Cardiac muscle cell (in vitro differentiated cells and primary cell): ENCODE data around the gene MYOZ1. TPM values are rescaled to one million over a fixed set of nuclear protein-coding genes. Genes with fewer than 3 reads are reported as not detected.
A peak's percentile ranks its signal among the peaks of the same experiment; 100 is the strongest.

Experiments
- DNase-seq, 2 donors: peaks; one replicate each; pipeline versions ENCODE4 v3.0.0 to v3.0.0-alpha.2; 2010 to 2017; ENCODE audit warnings: low read depth in 1 of 2, low spot score in 1 of 2
- H3K27ac ChIP-seq: fragments of 200-600 bp; sonication (generic); 2 replicates; pipeline ENCODE4 v1.5.1; 2016
- H3K27me3 ChIP-seq: fragments of 200-600 bp; sonication (generic); 2 replicates; pipeline ENCODE4 v1.6.0; 2016; ENCODE audit warnings: control low read depth
- H3K36me3 ChIP-seq: fragments of 200-600 bp; sonication (generic); 2 replicates; pipeline ENCODE4 v1.5.1; 2016; ENCODE audit warnings: control low read depth
- H3K4me1 ChIP-seq: fragments of 200-600 bp; sonication (generic); 2 replicates; pipeline ENCODE4 v1.8.1; 2017; ENCODE audit warnings: low read depth, mild to moderate bottlenecking, mixed run types
- H3K4me3 ChIP-seq: fragments of 200-600 bp; sonication (generic); 2 replicates; pipeline ENCODE4 v1.5.1; 2016; ENCODE audit warnings: mild to moderate bottlenecking
- H3K9me3 ChIP-seq: fragments of 200-600 bp; sonication (generic); 2 replicates; pipeline ENCODE4 v1.5.1; 2017; ENCODE audit warnings: low read depth, mild to moderate bottlenecking, control low read depth
- CTCF ChIP-seq: IDR thresholded peaks from 2 replicates; pipeline ENCODE4 v1.5.1; 2012; ENCODE audit warnings: low read depth, mild to moderate bottlenecking, low read length
- polyA plus RNA-seq: library from polyadenylated mRNA; unstranded; fragments of >200 nt; fragmentation: Nextera tagmentation; extraction: Ambion mirVana; gene quantifications from 2 replicates; pipeline ENCODE4 v1.2.1, GENCODE V29; 2016
- total RNA-seq: library from RNA; depleted of rRNA; stranded (reverse); fragments of >200 nt; gene quantifications from 2 replicates; pipeline ENCODE4 v1.2.3, GENCODE V29; 2016

MYOZ1 gene
- total and polyA plus RNA-seq, 2 experiments from 2014 or later: 13.6 to 17.0 TPM

GRCh38 chr10:73585327-73585726 lies 55.9 kb downstream of the MYOZ1 start:
- Histone ChIP-seq H3K27ac (no peak overlapping the region), H3K27me3 (no peaks in the 10 kb centered on the region), H3K9me3 (no peaks in the 10 kb centered on the region), H3K4me1 (peaks cover 4% of the 10 kb centered on the region), H3K36me3 (no peaks in the 10 kb centered on the region), H3K4me3 (no peak overlapping the region)
- no peak for TF ChIP-seq CTCF
- DNase-seq: no peak

GRCh38 chr10:73584737-73585136 lies 56.5 kb downstream of the MYOZ1 start:
- H3K4me1 ChIP-seq: peaks cover 4% of the 10 kb centered on the region
- no peaks in the 10 kb centered on the region for H3K9me3 ChIP-seq
- peak in 1 of 2 donors; percentile 38 for DNase-seq
- no peak overlapping the region for H3K27ac ChIP-seq
- H3K36me3 ChIP-seq: no peaks in the 10 kb centered on the region
- no peak overlapping the region for H3K4me3 ChIP-seq
- TF ChIP-seq CTCF: no peak
- H3K27me3 ChIP-seq: no peaks in the 10 kb centered on the region

GRCh38 chr10:73581918-73582317 lies 59.4 kb downstream of the MYOZ1 start:
- H3K4me3 ChIP-seq: no peak overlapping the region
- peaks cover 4% of the 10 kb centered on the region for H3K4me1 ChIP-seq
- H3K36me3 ChIP-seq: no peaks in the 10 kb centered on the region
- H3K9me3 ChIP-seq: no peaks in the 10 kb centered on the region
- no peak for TF ChIP-seq CTCF
- no peaks in the 10 kb centered on the region for H3K27me3 ChIP-seq
- no peak overlapping the region for H3K27ac ChIP-seq
- no peak for DNase-seq

Other genes with a start within 250 kb of the MYOZ1 start
- 53.9 and 63.8 TPM in 2 replicates for gene ANXA7, start 227.4 kb downstream of the MYOZ1 start, total RNA-seq
- gene ANXA7, start 227.4 kb downstream of the MYOZ1 start, polyA plus RNA-seq: 64.5 and 73.9 TPM in 2 replicates
- 3.6 and 3.9 TPM in 2 replicates for gene MSS51, start 207.9 kb downstream of the MYOZ1 start, total RNA-seq
- 2.1 and 3.5 TPM in 2 replicates for gene MSS51, start 207.9 kb downstream of the MYOZ1 start, polyA plus RNA-seq
- 22.6 and 45.2 TPM in 2 replicates for gene PPP3CB, start 145.4 kb downstream of the MYOZ1 start, total RNA-seq
- gene PPP3CB, start 145.4 kb downstream of the MYOZ1 start, polyA plus RNA-seq: 13.3 and 14.3 TPM in 2 replicates
- 9.4 and 12.4 TPM in 2 replicates for gene USP54, start 50.1 kb downstream of the MYOZ1 start, total RNA-seq
- gene USP54, start 50.1 kb downstream of the MYOZ1 start, polyA plus RNA-seq: 9.6 and 10.6 TPM in 2 replicates
- gene SYNPO2L, start 14.6 kb upstream of the MYOZ1 start, total RNA-seq: 12.1 and 13.6 TPM in 2 replicates
- gene SYNPO2L, start 14.6 kb upstream of the MYOZ1 start, polyA plus RNA-seq: 19.3 and 33.6 TPM in 2 replicates
- gene AGAP5, start 56.6 kb upstream of the MYOZ1 start, total RNA-seq: 3.7 and 7.3 TPM in 2 replicates
- gene AGAP5, start 56.6 kb upstream of the MYOZ1 start, polyA plus RNA-seq: 3.1 and 5.3 TPM in 2 replicates
- 68.6 and 68.7 TPM in 2 replicates for gene SEC24C, start 102.9 kb upstream of the MYOZ1 start, total RNA-seq
- gene SEC24C, start 102.9 kb upstream of the MYOZ1 start, polyA plus RNA-seq: 56.6 and 65.2 TPM in 2 replicates
- gene CHCHD1, start 140.6 kb upstream of the MYOZ1 start, total RNA-seq: 37.8 and 42.5 TPM in 2 replicates
- 81.8 and 83.2 TPM in 2 replicates for gene CHCHD1, start 140.6 kb upstream of the MYOZ1 start, polyA plus RNA-seq
- gene ZSWIM8, start 144.1 kb upstream of the MYOZ1 start, total RNA-seq: 89.3 and 115 TPM in 2 replicates
- gene ZSWIM8, start 144.1 kb upstream of the MYOZ1 start, polyA plus RNA-seq: 37.1 and 63.7 TPM in 2 replicates
- gene NDST2, start 170.1 kb upstream of the MYOZ1 start, total RNA-seq: 23.7 and 61.2 TPM in 2 replicates
- gene NDST2, start 170.1 kb upstream of the MYOZ1 start, polyA plus RNA-seq: 16.6 and 21.6 TPM in 2 replicates
- 28.2 and 29.8 TPM in 2 replicates for gene CAMK2G, start 233.1 kb upstream of the MYOZ1 start, total RNA-seq
- 7.7 and 8.5 TPM in 2 replicates for gene CAMK2G, start 233.1 kb upstream of the MYOZ1 start, polyA plus RNA-seq